GM23338 (cell line): ENCODE results near the gene CD44. TPM values are rescaled to one million over a fixed set of nuclear protein-coding genes. Genes with fewer than 3 reads are reported as not detected.

Experiments used
- ATAC-seq: fragments of 200-7000 bp; cut with Tn5 transposase; 3 replicates; pipeline ENCODE4 v1.9.1; 2020
- DNase-seq: peaks from one replicate; pipeline ENCODE4 v3.0.0-alpha.2; 2015; ENCODE audit warnings: low spot score
- H2AFZ ChIP-seq: fragments of 200-600 bp; sonication (generic); 2 replicates; pipeline ENCODE4 v1.8.0; 2016; ENCODE audit warnings: antibody characterized with exemption, mild to moderate bottlenecking, moderate library complexity
- H3F3A ChIP-seq: fragments of 200-600 bp; sonication (generic); replicated peaks from 2 replicates; pipeline ENCODE4 v1.8.0; 2017; ENCODE audit warnings: antibody characterized with exemption, mixed run types, low read depth
- H3K27ac ChIP-seq: fragments of 200-600 bp; sonication (generic); 2 replicates; pipeline ENCODE4 v1.6.1; 2016; ENCODE audit warnings: low read depth
- H3K27me3 ChIP-seq: fragments of 200-600 bp; sonication (generic); 2 replicates; pipeline ENCODE4 v1.8.0; 2016; ENCODE audit warnings: mild to moderate bottlenecking, mixed run types, moderate library complexity; ENCODE audit not compliant: insufficient read depth
- H3K36me3 ChIP-seq: fragments of 200-600 bp; sonication (generic); 2 replicates; pipeline ENCODE4 v1.8.0; 2016; ENCODE audit warnings: mild to moderate bottlenecking; ENCODE audit not compliant: insufficient read depth
- H3K4me1 ChIP-seq: fragments of 200-600 bp; sonication (generic); 2 replicates; pipeline ENCODE4 v1.8.0; 2016; ENCODE audit warnings: mild to moderate bottlenecking, moderate library complexity; ENCODE audit not compliant: insufficient read depth
- H3K4me2 ChIP-seq: fragments of 200-600 bp; sonication (generic); 2 replicates; pipeline ENCODE4 v1.7.1; 2017; ENCODE audit warnings: mixed run types
- H3K4me3 ChIP-seq: fragments of 200-600 bp; sonication (generic); 2 replicates; pipeline ENCODE4 v1.6.1; 2016; ENCODE audit warnings: mixed run types
- H3K79me2 ChIP-seq: fragments of 200-600 bp; sonication (generic); replicated peaks from 2 replicates; pipeline ENCODE4 v1.8.0; 2017; ENCODE audit warnings: mild to moderate bottlenecking; ENCODE audit not compliant: insufficient read depth
- H3K9me2 ChIP-seq: fragments of 200-600 bp; sonication (generic); 2 replicates; pipeline ENCODE4 v1.8.0; 2017; ENCODE audit not compliant: insufficient read depth
- H4K20me1 ChIP-seq: fragments of 200-600 bp; sonication (generic); replicated peaks from 2 replicates; pipeline ENCODE4 v1.8.0; 2017; ENCODE audit warnings: mild to moderate bottlenecking; ENCODE audit not compliant: insufficient read depth
- H3K27ac Mint-ChIP-seq: 2 replicates; pipeline ENCODE4 v1.8.0; 2020; ENCODE audit warnings: inconsistent platforms, mild to moderate bottlenecking, moderate library complexity, mixed read lengths
- H3K27me3 Mint-ChIP-seq: 3 replicates; pipeline ENCODE4 v1.8.0; 2022; ENCODE audit warnings: low read depth, mild to moderate bottlenecking, moderate library complexity, mixed read lengths, inconsistent platforms; ENCODE audit not compliant: insufficient read depth, poor library complexity
- H3K36me3 Mint-ChIP-seq: 3 replicates; pipeline ENCODE4 v1.8.0; 2021; ENCODE audit warnings: low read depth, mild to moderate bottlenecking, inconsistent platforms, moderate library complexity, mixed read lengths
- H3K4me1 Mint-ChIP-seq: 3 replicates; pipeline ENCODE4 v1.8.0; 2020; ENCODE audit warnings: mild to moderate bottlenecking, inconsistent platforms, mixed read lengths
- H3K4me3 Mint-ChIP-seq: 3 replicates; pipeline ENCODE4 v1.8.0; 2021; ENCODE audit warnings: moderate library complexity, mild to moderate bottlenecking, inconsistent platforms, mixed read lengths
- H3K9me3 Mint-ChIP-seq: 3 replicates; pipeline ENCODE4 v1.8.0; 2020; ENCODE audit warnings: moderate library complexity, mild to moderate bottlenecking, inconsistent platforms, mixed read lengths
- CREB1 ChIP-seq: fragments of 250-450 bp; sonication (Bioruptor Pico); IDR thresholded peaks from 2 replicates; pipeline ENCODE4 v1.5.0; 2020; ENCODE audit warnings: low read depth, mild to moderate bottlenecking, moderate library complexity
- CTCF ChIP-seq, 2 experiments: fragments of 200-600 bp in 1 of 2; sonication (generic) in 1 of 2; conservative IDR thresholded peaks; 2 replicates each; pipeline versions ENCODE4 v1.5.1 to v1.6.1; 2016 to 2017; ENCODE audit warnings: antibody characterized with exemption in 2 of 2, low read depth in 2 of 2, mild to moderate bottlenecking in 2 of 2, moderate library complexity in 1 of 2
- NANOG ChIP-seq: IDR thresholded peaks from 2 replicates; pipeline ENCODE4 v1.6.1; 2016; ENCODE audit warnings: antibody characterized with exemption, borderline replicate concordance
- REST ChIP-seq: IDR thresholded peaks from one replicate; pipeline ENCODE4 v1.6.1; 2018; ENCODE audit warnings: antibody characterized with exemption; ENCODE audit not compliant: unreplicated experiment
- ZNF462 ChIP-seq: fragments of 250-450 bp; sonication (Bioruptor Pico); IDR thresholded peaks from 2 replicates; pipeline ENCODE4 v1.5.0; 2020; ENCODE audit warnings: mild to moderate bottlenecking, moderate library complexity
- polyA plus RNA-seq: library from polyadenylated mRNA; unstranded; fragments of >200 nt; fragmentation: Nextera tagmentation; extraction: Ambion mirVana; gene quantifications from 2 replicates; pipeline ENCODE4 v1.2.1, GENCODE V29; 2016
- total RNA-seq: library from RNA; depleted of rRNA; stranded (reverse); fragments of >200 nt; shearing (Covaris generic); gene quantifications from 2 replicates; pipeline ENCODE4 v1.2.3, GENCODE V29; 2014

The CD44 gene
- total and polyA plus RNA-seq, 2 experiments from 2014 or later: 4.0 to 10.1 TPM

- Mint-ChIP-seq H3K4me1 (peaks cover 7% of the 10 kb centered on the region; the same call in 2 of the 3 replicates), H3K36me3 (no peaks in the 10 kb centered on the region), H3K27ac (no peak overlapping the region), H3K4me3 (no peak overlapping the region), H3K27me3 (peaks cover 5% of the 10 kb centered on the region), H3K9me3 (peaks cover 5% of the 10 kb centered on the region; the same call in 2 of the 3 replicates)
- H3F3A ChIP-seq: no peaks in the 10 kb centered on the region
- no peaks in the 10 kb centered on the region for H4K20me1 ChIP-seq
- no peak overlapping the region for H3K27ac ChIP-seq
- H3K9me2 ChIP-seq: peaks cover 21% of the 10 kb centered on the region
- H3K4me3 ChIP-seq: no peak overlapping the region
- no peak for ATAC-seq
- H3K36me3 ChIP-seq: no peaks in the 10 kb centered on the region
- no peak overlapping the region for H2AFZ ChIP-seq
- H3K27me3 ChIP-seq: no peaks in the 10 kb centered on the region
- DNase-seq: no peak
- H3K4me1 ChIP-seq: no peaks in the 10 kb centered on the region; the same call in 1 of the 2 replicates
- no peaks in the 10 kb centered on the region for H3K79me2 ChIP-seq
- no peak overlapping the region for H3K4me2 ChIP-seq
- TF ChIP-seq NANOG: no peak
- TF ChIP-seq CREB1 (CRISPR knock-in tag): no peak
- TF ChIP-seq ZNF462 (CRISPR knock-in tag): no peak
- no peak for TF ChIP-seq CTCF (conservative IDR thresholded peaks at IDR 0.05; ENCODE audit: low read depth in 2 of 2)
- TF ChIP-seq REST: no peak
These were observed 27.6 kb upstream of the CD44 start for GRCh38 chr11:35111161-35112055.
